Natural killer cell (primary cell): ENCODE data around the gene LSAMP. TPM values are rescaled to one million over a fixed set of nuclear protein-coding genes. Genes with fewer than 3 reads are reported as not detected.

ENCODE experiments used
- ATAC-seq, 3 donors: fragments of 150-1000 bp in 2 of 3; fragments of 200-7000 bp in 1 of 3; cut with Tn5 transposase; 1 replicate in 1 of 3; 2 replicates in 2 of 3; pipeline ENCODE4 v1.10.0; 2021; ENCODE audit warnings: mild to moderate bottlenecking in 2 of 3, moderate library complexity in 2 of 3
- DNase-seq, 2 donors: peaks; one replicate each; pipeline versions ENCODE4 v3.0.0 to v3.0.0-alpha.2; 2013 to 2021; ENCODE audit warnings: mixed read lengths in 1 of 2
- H3K27ac ChIP-seq: one replicate; pipeline ENCODE4 v1.5.1; 2013; ENCODE audit warnings: mild to moderate bottlenecking, low read length
- H3K27me3 ChIP-seq: one replicate; pipeline ENCODE4 v1.6.1; 2013; ENCODE audit warnings: low read length; ENCODE audit not compliant: control insufficient read depth, insufficient read depth
- H3K36me3 ChIP-seq: one replicate; pipeline ENCODE4 v1.6.1; 2013; ENCODE audit warnings: low read length; ENCODE audit not compliant: control insufficient read depth, insufficient read depth
- H3K4me1 ChIP-seq: one replicate; pipeline ENCODE4 v1.6.1; 2013; ENCODE audit warnings: low read length; ENCODE audit not compliant: control insufficient read depth, insufficient read depth
- H3K4me3 ChIP-seq: one replicate; pipeline ENCODE4 v1.5.1; 2013; ENCODE audit warnings: low read length
- H3K9me3 ChIP-seq: one replicate; pipeline ENCODE4 v1.6.1; 2013; ENCODE audit warnings: low read length; ENCODE audit not compliant: control insufficient read depth, insufficient read depth
- H3K27ac Mint-ChIP-seq, 2 donors: one replicate each; pipeline ENCODE4 v1.8.0; 2022; ENCODE audit warnings: mild to moderate bottlenecking in 2 of 2, mixed read lengths in 2 of 2, moderate library complexity in 1 of 2
- H3K27me3 Mint-ChIP-seq, 2 donors: one replicate each; pipeline ENCODE4 v1.8.0; 2022; ENCODE audit warnings: low read depth in 2 of 2, mixed read lengths in 2 of 2
- H3K36me3 Mint-ChIP-seq: one replicate; pipeline ENCODE4 v1.8.0; 2022; ENCODE audit warnings: mixed read lengths
- H3K4me1 Mint-ChIP-seq, 2 donors: one replicate each; pipeline ENCODE4 v1.8.0; 2022; ENCODE audit warnings: mixed read lengths in 2 of 2
- H3K4me3 Mint-ChIP-seq: one replicate; pipeline ENCODE4 v1.8.0; 2022; ENCODE audit warnings: mild to moderate bottlenecking, moderate library complexity, mixed read lengths
- H3K9me3 Mint-ChIP-seq, 2 donors: one replicate each; pipeline ENCODE4 v1.8.0; 2022; ENCODE audit warnings: mixed read lengths in 2 of 2
- CTCF ChIP-seq: fragments of 200-600 bp; IDR thresholded peaks from one replicate; pipeline ENCODE4 v1.8.0; 2022; ENCODE audit warnings: antibody characterized with exemption
- WGBS: methylation state at CpG from one replicate; pipeline ENCODE4 v1.1.7; 2013; ENCODE audit warnings: missing lambda C conversion rate; ENCODE audit not compliant: insufficient coverage; 5-methylcytosine and 5-hydroxymethylcytosine counted together
- intact Hi-C: fragments of 100-400 bp; cut with micrococcal nuclease; formaldehyde crosslinking; loops from one replicate; pipeline ENCODE4 v1.14.2; 2022
- total RNA-seq, 4 donors: library from RNA; stranded (reverse); fragments of 120-200 nt in 1 of 4; gene quantifications; one replicate each; pipeline versions ENCODE4 v1.2.3 to v1.2.4, GENCODE V29; 2013 to 2022

The LSAMP gene
- total RNA-seq, 3 donors from 2014 or later (not counting 1 experiment from before 2014, with no cell fraction given): not detected

GRCh38 chr3:115931581-115931980, 513.7 kb downstream of the LSAMP start:
- H3K27ac Mint-ChIP-seq: no peak overlapping the region
- no peaks in the 10 kb centered on the region for H3K4me1 Mint-ChIP-seq
- H3K27me3 Mint-ChIP-seq: no peaks in the 10 kb centered on the region
- Histone ChIP-seq H3K4me3 (no peak overlapping the region), H3K36me3 (no peaks in the 10 kb centered on the region), H3K4me1 (no peaks in the 10 kb centered on the region), H3K9me3 (no peaks in the 10 kb centered on the region), H3K27ac (no peak overlapping the region), H3K27me3 (no peaks in the 10 kb centered on the region)
- WGBS: no CpG with 5 or more reads among the region's 2 CpGs
- no peaks in the 10 kb centered on the region for H3K36me3 Mint-ChIP-seq
- intact Hi-C loops: no loop called here
- ATAC-seq (no peak), DNase-seq (no peak)
- no peak overlapping the region for H3K4me3 Mint-ChIP-seq
- peaks cover 15 to 18% of the 10 kb centered on the region in 2 donors for H3K9me3 Mint-ChIP-seq
- no peak for TF ChIP-seq CTCF

- no peaks in the 10 kb centered on the region for H3K27me3 Mint-ChIP-seq
- no peak for ATAC-seq
- no peak for TF ChIP-seq CTCF
- no peaks in the 10 kb centered on the region for H3K4me1 Mint-ChIP-seq
- no peaks in the 10 kb centered on the region for H3K9me3 ChIP-seq
- DNase-seq: no peak
- H3K36me3 ChIP-seq: no peaks in the 10 kb centered on the region
- H3K27ac ChIP-seq: no peak overlapping the region
- H3K4me3 Mint-ChIP-seq: no peak overlapping the region
- intact Hi-C loops: no loop called here
- peaks cover 15 to 18% of the 10 kb centered on the region in 2 donors for H3K9me3 Mint-ChIP-seq
- no peaks in the 10 kb centered on the region for H3K36me3 Mint-ChIP-seq
- H3K4me1 ChIP-seq: no peaks in the 10 kb centered on the region
- no peaks in the 10 kb centered on the region for H3K27me3 ChIP-seq
- H3K27ac Mint-ChIP-seq: no peak overlapping the region
- 25% methylated on average over 2 of the region's 3 CpGs for WGBS
- H3K4me3 ChIP-seq: no peak overlapping the region
Measured at GRCh38 chr3:115930922-115931321, 514.4 kb downstream of the LSAMP start.

GRCh38 chr3:115930168-115930567, 515.1 kb downstream of the LSAMP start:
- TF ChIP-seq CTCF: no peak
- WGBS: 67% methylated on average over 2 of the region's 2 CpGs

GRCh38 chr3:115928376-115928775, 516.9 kb downstream of the LSAMP start:
- H3K4me1 Mint-ChIP-seq: no peaks in the 10 kb centered on the region

More at GRCh38 chr3:115930168-115930567, 515.1 kb downstream of the LSAMP start:
- Mint-ChIP-seq H3K4me1 (no peaks in the 10 kb centered on the region), H3K4me3 (no peak overlapping the region), H3K36me3 (no peaks in the 10 kb centered on the region), H3K27me3 (no peaks in the 10 kb centered on the region), H3K27ac (no peak overlapping the region), H3K9me3 (peaks cover 15 to 18% of the 10 kb centered on the region in 2 donors)
- no peaks in the 10 kb centered on the region for H3K4me1 ChIP-seq
- H3K9me3 ChIP-seq: no peaks in the 10 kb centered on the region
- H3K27ac ChIP-seq: no peak overlapping the region
- no peaks in the 10 kb centered on the region for H3K27me3 ChIP-seq
- no peaks in the 10 kb centered on the region for H3K36me3 ChIP-seq
- ATAC-seq (no peak), DNase-seq (no peak)
- H3K4me3 ChIP-seq: no peak overlapping the region
- intact Hi-C loops: no loop called here

More at GRCh38 chr3:115928376-115928775, 516.9 kb downstream of the LSAMP start:
- Histone ChIP-seq H3K9me3 (no peaks in the 10 kb centered on the region), H3K27me3 (no peaks in the 10 kb centered on the region), H3K4me3 (no peak overlapping the region), H3K36me3 (no peaks in the 10 kb centered on the region), H3K4me1 (no peaks in the 10 kb centered on the region), H3K27ac (no peak overlapping the region)
- no peaks in the 10 kb centered on the region for H3K27me3 Mint-ChIP-seq
- peaks cover 13 to 14% of the 10 kb centered on the region in 2 donors for H3K9me3 Mint-ChIP-seq
- H3K27ac Mint-ChIP-seq: no peak overlapping the region
- no peak for DNase-seq
- no peak for TF ChIP-seq CTCF
- H3K4me3 Mint-ChIP-seq: no peak overlapping the region
- no peak for ATAC-seq
- intact Hi-C loops: no loop called here
- no peaks in the 10 kb centered on the region for H3K36me3 Mint-ChIP-seq
- WGBS: 77% methylated on average over 1 of the region's 1 CpG
